T-helper 1 cell treated with Interleukin-12 subunit alpha and Interleukin-12 subunit beta and Interleukin-4 antibody, amounts not matched to agents 30 μg/mL and 1 μg/mL, for 36 hours (primary cell): Measurements from ENCODE around the gene OXTR.
"Not testable (repeated sequence)": the region's sequence is repeated elsewhere in the genome, so short reads cannot be mapped to it uniquely, and the experiment has no call there.

Experiments used
- H3K27ac Mint-ChIP-seq: one replicate; pipeline ENCODE4 v1.8.0; 2021; ENCODE audit warnings: mild to moderate bottlenecking, mixed read lengths
- H3K27me3 Mint-ChIP-seq: one replicate; pipeline ENCODE4 v1.8.0; 2021; ENCODE audit warnings: low read depth, mixed read lengths
- H3K36me3 Mint-ChIP-seq: one replicate; pipeline ENCODE4 v1.8.0; 2021; ENCODE audit warnings: low read depth, mixed read lengths
- H3K4me1 Mint-ChIP-seq: one replicate; pipeline ENCODE4 v1.8.0; 2021; ENCODE audit warnings: low read depth, mixed read lengths
- H3K4me3 Mint-ChIP-seq: one replicate; pipeline ENCODE4 v1.8.0; 2021; ENCODE audit warnings: mild to moderate bottlenecking, moderate library complexity, mixed read lengths
- H3K9me3 Mint-ChIP-seq: one replicate; pipeline ENCODE4 v1.8.0; 2021; ENCODE audit warnings: mixed read lengths

OXTR gene

GRCh38 chr3:8722808-8723207 is 46.6 kb downstream of the OXTR start:
- Mint-ChIP-seq H3K4me1 (no peaks in the 10 kb centered on the region), H3K27ac (no peak overlapping the region), H3K9me3 (peaks cover 4% of the 10 kb centered on the region), H3K4me3 (no peak overlapping the region), H3K27me3 (peaks cover 4% of the 10 kb centered on the region), H3K36me3 (no peaks in the 10 kb centered on the region)

GRCh38 chr3:8715757-8716156 is 53.7 kb downstream of the OXTR start:
- H3K27ac Mint-ChIP-seq, H3K36me3 Mint-ChIP-seq, H3K4me3 Mint-ChIP-seq, H3K27me3 Mint-ChIP-seq, H3K9me3 Mint-ChIP-seq, H3K4me1 Mint-ChIP-seq: not testable (repeated sequence)

GRCh38 chr3:8713901-8714759 is 55.3 kb downstream of the OXTR start:
- no peak overlapping the region for H3K4me3 Mint-ChIP-seq
- H3K27ac Mint-ChIP-seq = no peak overlapping the region
- no peaks in the 10 kb centered on the region for H3K9me3 Mint-ChIP-seq
- no peaks in the 10 kb centered on the region for H3K36me3 Mint-ChIP-seq
- no peaks in the 10 kb centered on the region for H3K4me1 Mint-ChIP-seq
- no peaks in the 10 kb centered on the region for H3K27me3 Mint-ChIP-seq

- Mint-ChIP-seq H3K4me3 (no peak overlapping the region), H3K36me3 (no peaks in the 10 kb centered on the region), H3K4me1 (no peaks in the 10 kb centered on the region), H3K9me3 (no peaks in the 10 kb centered on the region), H3K27ac (no peak overlapping the region), H3K27me3 (no peaks in the 10 kb centered on the region)
Observed at GRCh38 chr3:8712908-8713255, 56.5 kb downstream of the OXTR start.

DNA sequence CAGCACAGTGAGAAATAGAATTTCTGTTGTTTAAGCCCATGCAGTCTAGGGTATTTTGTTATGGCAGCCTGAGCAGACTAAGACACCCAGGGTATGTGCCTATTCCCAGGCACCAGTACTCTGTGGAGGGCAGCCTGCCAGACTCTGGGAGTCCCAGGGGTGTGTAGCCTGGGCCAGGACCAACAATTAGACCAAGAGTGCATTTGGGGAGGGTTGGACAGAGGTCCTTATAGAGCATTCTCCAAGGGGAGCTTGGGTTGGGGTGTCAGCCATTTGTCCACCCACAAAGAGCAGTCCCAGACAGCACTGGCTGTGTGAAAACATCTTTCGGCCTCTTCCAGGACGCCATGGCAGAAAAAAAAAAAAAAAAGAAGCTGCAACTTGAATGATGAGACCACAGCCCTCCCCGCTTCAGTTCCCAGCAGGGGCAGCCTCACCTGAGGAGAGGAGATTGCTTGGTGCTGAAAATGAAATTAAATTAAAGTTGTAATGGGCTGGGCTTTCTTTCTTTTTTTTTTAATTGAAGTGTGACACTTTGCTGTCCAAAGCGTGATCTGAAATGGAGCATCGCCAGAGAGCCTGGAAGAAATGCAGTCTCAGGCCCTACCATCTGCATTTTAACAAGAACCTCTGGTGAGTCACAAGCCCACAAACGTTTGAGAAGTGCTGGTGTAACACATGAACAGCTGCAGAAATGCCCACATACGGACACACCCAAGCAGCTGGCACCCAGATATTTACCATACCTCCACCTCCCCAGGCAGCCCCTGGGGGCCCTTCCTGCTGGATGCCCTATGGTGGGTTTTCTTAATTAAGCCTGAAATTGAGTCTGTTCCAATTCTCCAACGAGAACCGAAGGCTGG is 57.1 kb downstream of the OXTR start:
- H3K4me1 Mint-ChIP-seq = no peaks in the 10 kb centered on the region
- H3K9me3 Mint-ChIP-seq = no peaks in the 10 kb centered on the region
- no peak overlapping the region for H3K4me3 Mint-ChIP-seq
- H3K27me3 Mint-ChIP-seq = no peaks in the 10 kb centered on the region
- no peak overlapping the region for H3K27ac Mint-ChIP-seq
- no peaks in the 10 kb centered on the region for H3K36me3 Mint-ChIP-seq

- Mint-ChIP-seq H3K27me3 (no peaks in the 10 kb centered on the region), H3K9me3 (peaks cover 3% of the 10 kb centered on the region), H3K4me1 (no peaks in the 10 kb centered on the region), H3K4me3 (no peak overlapping the region), H3K36me3 (no peaks in the 10 kb centered on the region), H3K27ac (no peak overlapping the region)
Observed at GRCh38 chr3:8709801-8710507, 59.5 kb downstream of the OXTR start.

DNA sequence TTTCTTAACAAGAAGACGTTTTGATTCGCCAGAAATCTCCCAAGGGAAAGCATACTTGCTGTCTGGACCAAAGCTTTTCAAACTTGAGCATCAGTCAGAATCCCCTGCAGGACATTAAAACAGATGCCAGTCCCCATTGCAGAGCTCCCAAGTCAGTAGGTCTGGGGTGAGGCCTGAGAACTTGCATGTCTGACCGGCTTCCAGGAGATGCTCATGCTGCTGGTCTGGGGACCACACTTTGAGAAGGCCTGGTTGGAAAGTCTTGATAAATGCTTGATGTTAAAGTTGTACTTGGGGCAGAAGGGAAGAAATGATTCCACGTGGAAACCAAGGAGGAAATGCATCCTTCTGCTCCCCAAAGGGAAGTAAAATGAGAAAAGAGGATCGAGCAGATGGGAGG is 60.1 kb downstream of the OXTR start:
- Mint-ChIP-seq H3K27me3 (no peaks in the 10 kb centered on the region), H3K27ac (no peak overlapping the region), H3K36me3 (no peaks in the 10 kb centered on the region), H3K4me3 (no peak overlapping the region), H3K9me3 (peaks cover 9% of the 10 kb centered on the region), H3K4me1 (no peaks in the 10 kb centered on the region)

DNA sequence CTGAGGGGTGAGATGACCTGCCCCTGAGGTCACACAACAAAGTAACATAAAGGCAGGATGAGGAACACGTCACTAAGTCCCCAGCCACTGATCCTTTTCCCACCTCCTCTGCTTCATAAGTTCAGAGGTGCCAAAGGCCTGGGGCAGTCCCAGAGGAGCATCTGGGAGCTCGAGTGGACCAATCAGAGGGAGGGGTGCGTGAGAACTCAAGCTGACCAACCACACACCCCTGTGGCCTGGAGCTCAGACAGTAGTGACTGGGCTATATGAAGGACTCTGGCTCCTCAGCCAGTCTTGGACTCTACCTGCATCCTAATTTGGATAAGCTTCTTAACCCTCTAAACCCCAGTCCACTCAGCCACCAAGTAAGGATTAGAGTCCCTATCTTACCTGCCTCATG is 63.8 kb downstream of the OXTR start:
- Mint-ChIP-seq H3K4me1 (no peaks in the 10 kb centered on the region), H3K9me3 (peaks cover 9% of the 10 kb centered on the region), H3K27ac (no peak overlapping the region), H3K36me3 (no peaks in the 10 kb centered on the region), H3K4me3 (no peak overlapping the region), H3K27me3 (no peaks in the 10 kb centered on the region)

- Mint-ChIP-seq H3K36me3 (no peaks in the 10 kb centered on the region), H3K27ac (no peak overlapping the region), H3K4me3 (no peak overlapping the region), H3K27me3 (no peaks in the 10 kb centered on the region), H3K9me3 (peaks cover 9% of the 10 kb centered on the region), H3K4me1 (no peaks in the 10 kb centered on the region)
Observed at GRCh38 chr3:8702560-8702959, 66.9 kb downstream of the OXTR start.
